Caki2 (cell line): ENCODE data around the gene IL1RAP. TPM values are rescaled to one million over a fixed set of nuclear protein-coding genes. Genes with fewer than 3 reads are reported as not detected.
"Not testable (repeated sequence)": the region's sequence is repeated elsewhere in the genome, so short reads cannot be mapped to it uniquely, and the experiment has no call there.

Source experiments
- DNase-seq: peaks from one replicate; pipeline ENCODE4 v3.0.0-alpha.2; 2015; ENCODE audit warnings: low read depth
- in situ Hi-C: cut with HindIII; loops from 2 replicates; pipeline ENCODE4 v1.10.0; 2016; ENCODE audit warnings: low sequenced_read_pairs, low pct_unique_long_range_greater_than_20kb, mixed read lengths
- total RNA-seq: library from RNA; depleted of rRNA; stranded (reverse); fragments of >200 nt; shearing (Covaris generic); gene quantifications from 2 replicates; pipeline ENCODE4 v1.2.3, GENCODE V29; 2014; ENCODE audit warnings: low replicate concordance

IL1RAP gene
- total RNA-seq, 1 experiment from 2014 or later: 9.5 TPM

DNA sequence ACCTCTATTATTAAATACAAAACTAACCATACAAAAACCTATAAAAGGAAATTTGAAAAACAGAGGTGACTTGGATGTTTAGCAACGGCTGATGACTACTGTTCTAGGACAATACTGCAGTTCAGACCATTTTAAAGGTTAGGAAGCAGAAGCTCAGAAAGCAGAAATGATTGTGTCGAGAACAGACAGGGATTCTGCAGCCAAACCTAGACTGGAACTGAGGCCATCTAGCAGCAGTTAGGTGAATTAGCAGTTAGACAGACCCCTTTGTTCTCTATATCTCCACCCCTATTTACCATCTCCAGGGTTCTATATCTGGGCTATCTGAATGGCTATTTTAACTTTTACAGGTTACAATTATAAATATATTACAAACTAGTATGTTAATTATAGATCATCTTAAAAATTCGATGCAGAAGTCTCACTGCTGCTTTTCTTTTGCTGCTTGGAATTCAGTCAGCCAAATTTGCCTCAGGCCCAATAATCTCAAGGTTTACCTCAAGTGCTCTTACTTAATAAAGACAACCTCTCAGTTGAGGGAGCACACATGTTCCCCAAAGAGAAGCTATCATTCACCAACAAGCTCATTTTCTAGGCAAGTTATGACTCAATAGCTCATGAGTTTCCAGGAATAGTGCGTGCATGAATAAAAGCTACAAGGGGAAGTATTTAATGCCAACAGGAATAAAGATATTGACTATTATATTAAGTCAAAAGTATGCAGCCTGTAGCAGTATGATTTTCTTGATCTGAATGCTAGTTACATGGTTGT is 9.3 kb upstream of the IL1RAP start:
- in situ Hi-C loops: no loop called here

DNA sequence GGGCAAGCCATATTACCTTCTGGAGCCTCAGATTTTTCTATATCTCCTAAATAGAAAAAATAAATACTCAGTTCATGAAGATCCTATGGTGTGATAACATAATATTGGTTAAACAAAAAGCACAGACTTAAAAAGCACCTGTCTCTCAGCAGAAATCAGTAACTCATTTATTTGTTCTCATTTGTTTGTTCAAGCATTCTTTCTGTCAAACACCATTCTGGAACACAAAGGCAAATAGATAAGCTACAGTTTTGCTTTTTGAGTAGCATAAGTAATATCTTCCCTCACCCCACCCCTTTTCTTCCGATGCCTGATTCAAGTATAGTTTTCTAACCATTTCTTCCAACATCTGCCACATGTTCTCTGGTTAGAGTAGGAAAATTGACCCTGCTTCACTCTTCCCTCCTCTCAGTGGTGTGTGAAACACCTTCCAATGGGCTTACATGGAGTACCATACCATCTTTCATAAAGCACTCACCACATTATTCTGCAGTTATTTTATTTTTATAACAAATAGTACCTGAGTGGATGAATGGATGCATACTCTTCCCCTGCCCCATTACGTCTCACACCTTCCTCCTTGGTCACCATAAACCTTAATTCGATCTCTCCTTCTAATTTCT is 8.4 kb upstream of the IL1RAP start:
- in situ Hi-C loops: no loop called here
- DNase-seq: no peak

More for the DNA sequence above, 9.3 kb upstream of the IL1RAP start:
- no peak for DNase-seq

DNA sequence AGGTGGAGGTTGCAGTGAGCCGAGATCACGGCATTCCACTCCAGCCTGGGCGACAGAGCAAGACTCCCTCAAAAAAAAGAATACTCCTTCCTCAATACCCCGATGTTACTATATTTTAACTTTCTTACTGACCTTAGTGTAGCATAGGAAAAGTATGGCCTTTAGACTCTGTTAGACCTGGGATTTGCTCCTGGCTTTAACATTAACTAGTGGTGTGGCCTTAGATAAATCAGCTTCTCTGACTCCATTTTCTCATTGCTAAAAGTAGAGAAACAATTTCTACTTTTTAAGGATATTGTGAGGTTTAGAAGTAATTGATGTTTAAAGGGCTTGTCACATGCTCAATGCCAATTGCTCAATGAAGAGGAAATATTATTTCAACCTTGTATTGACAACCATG is 7.6 kb upstream of the IL1RAP start:
- in situ Hi-C loops: no loop called here
- no peak for DNase-seq

- in situ Hi-C loops: no loop called here
- no peak for DNase-seq
These were observed 1.2 kb upstream of the IL1RAP start for GRCh38 chr3:190512666-190513065.

DNA sequence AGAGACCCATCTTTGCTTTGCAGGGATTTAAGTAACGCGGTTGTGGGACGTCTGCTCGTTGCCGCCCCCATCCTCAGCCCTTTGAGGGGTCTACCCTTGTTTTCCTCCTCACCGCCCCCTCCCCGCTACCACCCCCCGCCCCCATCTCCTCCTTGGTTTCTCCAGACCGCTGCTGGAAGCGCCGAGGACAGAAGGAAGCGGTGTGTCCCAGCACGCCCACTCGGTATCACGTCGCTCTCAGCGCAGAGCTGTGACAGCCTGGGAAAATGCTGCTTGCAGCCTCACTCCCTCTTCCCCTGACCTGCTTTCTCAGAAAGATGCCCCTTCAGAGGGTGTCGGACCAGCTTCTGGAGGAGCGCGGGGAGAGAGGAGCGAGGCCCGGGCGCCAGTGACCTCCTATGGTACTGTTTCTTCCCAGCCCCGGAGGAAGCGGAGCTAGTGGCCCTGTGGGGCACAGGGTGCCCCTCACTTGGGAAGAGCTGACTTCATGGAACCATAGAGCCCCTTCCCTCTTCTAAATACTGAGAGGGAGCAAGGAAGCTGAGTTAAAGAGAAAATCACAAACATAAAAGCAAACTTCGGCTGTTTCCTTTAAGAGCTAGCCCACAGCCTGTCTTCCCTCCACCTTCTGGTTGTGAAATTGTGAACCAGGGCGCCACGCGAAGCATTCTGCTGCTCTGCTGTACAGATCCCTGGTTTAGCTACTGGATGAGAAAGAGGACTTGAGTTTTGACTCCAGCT is 698 bp downstream of the IL1RAP start:
- DNase-seq: peak; percentile 44
- in situ Hi-C loops: no loop called here

GRCh38 chr3:190516416-190516815 is 2.5 kb downstream of the IL1RAP start:
- DNase-seq: no peak
- in situ Hi-C loops: no loop called here

GRCh38 chr3:190517687-190518086 is 3.8 kb downstream of the IL1RAP start:
- in situ Hi-C loops: no loop called here
- DNase-seq: no peak

- DNase-seq, in situ Hi-C loops: not testable (repeated sequence)
These were observed 4.6 kb downstream of the IL1RAP start for GRCh38 chr3:190518531-190518930.

DNA sequence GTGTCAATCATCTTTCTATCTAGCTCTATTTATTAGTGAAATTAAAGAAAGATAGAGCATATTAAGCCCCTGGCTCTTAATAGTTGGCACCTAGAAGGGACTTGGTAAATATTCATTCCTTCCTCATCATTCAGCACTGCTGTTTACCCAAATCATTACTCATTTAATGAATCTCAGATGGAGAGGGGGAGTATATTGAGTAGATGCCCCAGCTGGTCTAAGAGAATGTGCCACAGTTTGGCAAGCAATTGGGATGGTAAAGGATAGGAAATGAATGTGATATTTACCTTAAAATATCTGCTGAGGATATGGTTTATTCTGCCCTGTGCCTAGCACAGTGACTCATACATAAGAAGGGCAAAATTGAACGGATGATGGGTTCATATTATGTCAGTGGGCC is 6.0 kb downstream of the IL1RAP start:
- in situ Hi-C loops: no loop called here
- no peak for DNase-seq

- in situ Hi-C loops: no loop called here
These were observed 8.1 kb downstream of the IL1RAP start for GRCh38 chr3:190521998-190522397.

GRCh38 chr3:190522621-190523222 is 8.8 kb downstream of the IL1RAP start:
- in situ Hi-C loops: no loop called here
- DNase-seq: no peak

More at GRCh38 chr3:190521998-190522397, 8.1 kb downstream of the IL1RAP start:
- DNase-seq: no peak

GRCh38 chr3:190524942-190525341 is 11.1 kb downstream of the IL1RAP start:
- DNase-seq: no peak
- in situ Hi-C loops: no loop called here

- no peak for DNase-seq
- in situ Hi-C loops: no loop called here
These were observed 11.7 kb downstream of the IL1RAP start for GRCh38 chr3:190525634-190526033.

DNA sequence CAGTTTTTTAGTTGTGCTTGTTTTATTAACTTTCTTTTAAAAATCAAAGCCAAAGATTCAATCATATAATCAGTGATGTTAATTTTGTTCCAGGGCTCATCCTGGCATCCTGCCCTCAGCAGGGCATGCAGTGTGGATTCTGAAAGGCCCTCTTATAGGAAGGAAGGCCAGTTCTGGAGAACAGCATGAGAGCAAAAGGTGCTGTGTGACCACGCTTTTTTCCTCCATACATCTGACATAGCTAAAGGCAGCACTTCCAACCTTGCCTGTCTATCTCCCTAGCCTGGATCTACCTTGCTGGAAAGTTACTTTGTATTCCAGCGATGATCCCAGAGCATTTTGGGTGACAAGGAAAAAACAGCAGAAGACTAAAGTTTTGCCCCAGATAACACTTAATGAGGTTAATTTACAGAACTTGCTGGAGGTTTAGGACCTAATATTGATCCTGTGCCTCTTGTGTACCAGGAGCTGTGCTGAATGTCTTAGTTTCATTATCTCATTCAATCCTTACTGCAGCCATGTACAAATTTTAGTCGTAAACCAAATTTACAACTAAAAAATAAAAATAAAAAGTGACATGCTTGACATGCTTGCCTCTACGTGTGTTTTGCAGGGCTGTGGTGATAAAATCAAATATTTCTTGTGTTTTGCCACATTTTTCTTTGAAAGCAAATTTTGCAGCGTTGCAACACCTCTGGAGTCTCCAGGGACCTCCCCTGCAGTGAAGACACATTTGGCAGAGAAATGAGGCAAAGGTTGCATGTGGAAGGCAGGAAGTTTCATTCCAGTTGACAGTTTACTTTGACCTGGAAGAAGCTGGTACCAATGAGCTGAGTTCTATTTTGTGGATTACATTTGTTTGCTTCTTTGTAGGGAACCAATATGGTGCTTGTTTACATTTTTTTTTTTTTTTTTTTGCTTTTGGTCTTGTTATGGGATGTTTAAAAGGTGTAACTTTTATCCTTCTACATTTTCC is 13.2 kb downstream of the IL1RAP start:
- in situ Hi-C loops: no loop called here
- DNase-seq: no peak

DNA sequence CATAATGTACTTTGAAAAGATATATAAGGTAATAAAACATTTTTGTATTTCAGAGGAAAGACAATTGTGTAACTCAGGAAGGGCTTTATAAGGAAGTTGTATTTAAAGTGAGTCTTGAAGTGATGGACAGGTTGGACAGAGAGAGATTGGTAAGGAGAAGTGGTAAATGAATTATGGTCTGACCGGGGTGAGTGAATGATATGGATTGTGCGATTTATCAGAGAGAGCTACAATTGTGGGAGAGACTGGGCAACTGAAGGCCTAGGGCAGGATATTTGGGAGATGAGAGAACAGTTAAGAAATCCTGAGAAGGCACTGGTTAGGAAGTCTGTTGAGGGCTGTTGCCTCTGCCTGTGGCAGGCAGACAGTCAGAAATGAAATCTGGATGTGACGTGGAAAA is 14.8 kb downstream of the IL1RAP start:
- in situ Hi-C loops: no loop called here
- DNase-seq: no peak

DNA sequence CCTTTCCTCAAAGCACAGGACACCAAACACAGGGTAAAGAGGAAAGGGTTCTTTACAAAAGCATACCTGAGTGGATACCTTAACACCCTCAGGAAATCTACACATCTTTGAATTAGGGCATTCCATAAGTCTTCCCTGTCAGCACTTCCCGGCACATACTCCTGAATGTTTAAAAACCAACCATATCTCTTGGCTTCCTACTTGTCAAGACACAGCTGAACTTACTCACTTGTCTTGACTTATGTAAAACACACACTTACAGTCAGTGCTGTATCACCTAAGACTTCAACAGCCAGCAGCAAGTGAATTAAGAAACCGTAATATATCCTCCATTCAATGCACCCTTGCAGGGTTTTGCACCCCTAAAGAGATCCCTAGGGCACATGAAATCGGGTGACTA is 17.5 kb downstream of the IL1RAP start:
- in situ Hi-C loops: no loop called here

GRCh38 chr3:190532731-190533203 is 18.9 kb downstream of the IL1RAP start:
- no peak for DNase-seq
- in situ Hi-C loops: no loop called here

More for the DNA sequence above, 17.5 kb downstream of the IL1RAP start:
- no peak for DNase-seq
